ENCODE measurements around the gene NCOA3. TPM values are rescaled to one million over a fixed set of nuclear protein-coding genes. Genes with fewer than 3 reads are reported as not detected.

NCOA3 gene
- total RNA-seq, 1 donor from 2014 or later: 21.6 TPM

GRCh38 chr20:47606414-47606982 is 104.8 kb downstream of the NCOA3 start:
- ATAC-seq: no peak
- intact Hi-C loops (cut with DNase I): no loop called here
- DNase-seq (ENCODE audit: missing footprints): no peak

GRCh38 chr20:47606983-47607613 is 105.4 kb downstream of the NCOA3 start:
- DNase-seq (ENCODE audit: missing footprints) (no peak), ATAC-seq (no peak)
- intact Hi-C loops (cut with DNase I): no loop called here

GRCh38 chr20:47609001-47609400 is 107.3 kb downstream of the NCOA3 start:
- ATAC-seq (no peak), DNase-seq (ENCODE audit: missing footprints) (no peak)
- intact Hi-C loops (cut with DNase I): no loop called here

GRCh38 chr20:47610247-47610944 is 108.7 kb downstream of the NCOA3 start:
- no peak for DNase-seq (ENCODE audit: missing footprints)
- ATAC-seq: no peak
- intact Hi-C loops (cut with DNase I): no loop called here

- intact Hi-C loops (cut with DNase I): no loop called here
- no peak for ATAC-seq
- no peak for DNase-seq (ENCODE audit: missing footprints)
These were observed 109.2 kb downstream of the NCOA3 start for GRCh38 chr20:47610945-47611250.

- no peak for ATAC-seq
- intact Hi-C loops (cut with DNase I): no loop called here
- DNase-seq (ENCODE audit: missing footprints): no peak
These were observed 110.1 kb downstream of the NCOA3 start for GRCh38 chr20:47611785-47612184.

- ATAC-seq (no peak), DNase-seq (ENCODE audit: missing footprints) (no peak)
- intact Hi-C loops (cut with DNase I): no loop called here
These were observed 111.0 kb downstream of the NCOA3 start for GRCh38 chr20:47612670-47613069.

GRCh38 chr20:47614703-47615309 is 113.1 kb downstream of the NCOA3 start:
- intact Hi-C loops (cut with DNase I): no loop called here
- no peak for ATAC-seq
- DNase-seq (ENCODE audit: missing footprints): no peak

GRCh38 chr20:47618479-47618878 is 116.8 kb downstream of the NCOA3 start:
- DNase-seq (ENCODE audit: missing footprints) (no peak), ATAC-seq (no peak)
- intact Hi-C loops (cut with DNase I): no loop called here

- ATAC-seq: no peak
- DNase-seq (ENCODE audit: missing footprints): no peak
- intact Hi-C loops (cut with DNase I): loop anchor here (2.0 to 5.0 kb wide), 4 partner anchors 119 to 424 kb away; partner anchors contain the start of gene NCOA3
These were observed 119.4 kb downstream of the NCOA3 start for GRCh38 chr20:47620808-47621805.

GRCh38 chr20:47622118-47622665 is 120.5 kb downstream of the NCOA3 start:
- DNase-seq (ENCODE audit: missing footprints) (no peak), ATAC-seq (no peak)
- intact Hi-C loops (cut with DNase I): loop anchor here (5.0 kb wide), 3 partner anchors 120 to 425 kb away; partner anchors contain the start of gene NCOA3

- ATAC-seq (no peak), DNase-seq (ENCODE audit: missing footprints) (no peak)
- intact Hi-C loops (cut with DNase I): loop anchor here (5.0 kb wide), 3 partner anchors 121 to 426 kb away; partner anchors contain the start of gene NCOA3
These were observed 121.5 kb downstream of the NCOA3 start for GRCh38 chr20:47623206-47623605.

- ATAC-seq: no peak
- no peak for DNase-seq (ENCODE audit: missing footprints)
- intact Hi-C loops (cut with DNase I): no loop called here
These were observed 125.9 kb downstream of the NCOA3 start for GRCh38 chr20:47627540-47627939.

- DNase-seq (ENCODE audit: missing footprints) (no peak), ATAC-seq (no peak)
- intact Hi-C loops (cut with DNase I): no loop called here
These were observed 128.2 kb downstream of the NCOA3 start for GRCh38 chr20:47629907-47630306.

- intact Hi-C loops (cut with DNase I): no loop called here
- no peak for DNase-seq (ENCODE audit: missing footprints)
- ATAC-seq: no peak
These were observed 129.4 kb downstream of the NCOA3 start for GRCh38 chr20:47631078-47631477.

- DNase-seq (ENCODE audit: missing footprints): no peak
- intact Hi-C loops (cut with DNase I): no loop called here
- no peak for ATAC-seq
These were observed 133.6 kb downstream of the NCOA3 start for GRCh38 chr20:47635256-47635655.

- DNase-seq (ENCODE audit: missing footprints) (no peak), ATAC-seq (no peak)
These were observed 137.2 kb downstream of the NCOA3 start for GRCh38 chr20:47638851-47639250.

GRCh38 chr20:47642118-47642517 is 140.4 kb downstream of the NCOA3 start:
- ATAC-seq (no peak), DNase-seq (ENCODE audit: missing footprints) (no peak)
- intact Hi-C loops (cut with DNase I): no loop called here

More at GRCh38 chr20:47638851-47639250, 137.2 kb downstream of the NCOA3 start:
- intact Hi-C loops (cut with DNase I): no loop called here

Data from Right ventricle myocardium inferior (tissue), 1 donor.